Posterior cingulate gyrus (tissue), 11 donors: ENCODE measurements around the gene RBP3.

Experiments
- DNase-seq, 10 donors: peaks; one replicate each; pipeline versions ENCODE4 v3.0.0 to v3.0.0-alpha.2; 2020 to 2021; ENCODE audit warnings: mixed read lengths in 3 of 10
- intact Hi-C: fragments of 100-400 bp; cut with DNase I; formaldehyde crosslinking; loops from one replicate; pipeline ENCODE4 v1.15.1; 2023

Gene RBP3

DNA sequence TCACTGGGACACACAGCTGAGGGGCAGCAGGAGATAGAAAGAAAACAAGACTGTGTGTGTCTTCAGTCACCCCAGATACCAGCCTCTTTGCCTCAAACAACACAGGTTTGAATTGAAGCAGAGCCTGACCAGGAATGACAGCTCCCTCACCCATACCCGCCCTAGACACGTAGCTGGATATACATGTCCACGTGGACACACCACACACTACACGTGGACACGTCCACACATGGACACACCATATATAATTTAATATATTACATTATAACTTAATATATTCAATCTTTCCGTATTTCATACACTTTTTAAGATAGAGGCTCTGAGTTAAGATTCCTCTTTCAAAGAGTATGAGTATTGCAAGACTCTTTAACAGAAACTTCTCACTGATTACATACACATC is 14.6 kb upstream of the RBP3 start:
- intact Hi-C loops = no loop called here

DNA sequence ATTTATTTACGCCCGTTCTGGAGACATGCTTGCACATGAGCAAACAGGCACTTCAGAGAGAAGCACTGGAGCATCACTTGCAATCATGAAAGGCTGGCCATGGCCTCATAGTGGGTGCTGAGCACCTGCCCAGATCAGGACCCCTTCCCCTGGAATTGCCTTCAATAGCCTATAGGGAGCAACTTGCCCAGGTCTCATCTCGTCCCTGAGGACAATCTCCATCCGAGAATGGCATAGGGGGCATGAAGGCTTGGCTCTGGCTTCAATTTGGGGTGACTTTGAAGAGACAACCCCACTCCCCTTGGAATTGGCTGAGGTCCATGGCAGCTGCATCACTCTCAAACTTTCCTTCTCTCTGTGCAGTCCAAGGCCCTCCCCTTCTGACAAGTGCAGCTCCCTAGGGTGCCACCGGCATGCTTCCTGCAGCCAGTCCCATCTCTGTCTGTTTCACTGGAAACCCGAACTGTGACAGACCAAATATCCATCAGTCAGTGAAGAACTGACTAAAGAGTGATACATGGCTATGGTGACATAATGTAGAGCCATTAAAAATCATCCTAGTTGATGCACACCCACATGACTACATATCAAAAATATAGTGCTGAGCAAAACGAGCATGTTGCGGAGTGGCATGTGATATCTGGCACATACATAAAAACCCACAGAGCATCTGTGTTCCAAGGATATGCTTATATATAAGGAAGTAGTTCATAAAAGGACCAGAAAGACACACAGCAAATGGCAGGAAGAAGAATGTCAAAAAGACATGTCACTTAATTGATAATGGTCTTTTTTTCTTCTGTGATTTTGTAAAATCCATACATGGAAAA is 13.5 kb upstream of the RBP3 start:
- intact Hi-C loops = no loop called here
- DNase-seq = peak in 2 of 10 donors; percentile 32 to 40

More for the DNA sequence above, 14.6 kb upstream of the RBP3 start:
- peak in 1 of 10 donors; percentile 38 for DNase-seq

DNA sequence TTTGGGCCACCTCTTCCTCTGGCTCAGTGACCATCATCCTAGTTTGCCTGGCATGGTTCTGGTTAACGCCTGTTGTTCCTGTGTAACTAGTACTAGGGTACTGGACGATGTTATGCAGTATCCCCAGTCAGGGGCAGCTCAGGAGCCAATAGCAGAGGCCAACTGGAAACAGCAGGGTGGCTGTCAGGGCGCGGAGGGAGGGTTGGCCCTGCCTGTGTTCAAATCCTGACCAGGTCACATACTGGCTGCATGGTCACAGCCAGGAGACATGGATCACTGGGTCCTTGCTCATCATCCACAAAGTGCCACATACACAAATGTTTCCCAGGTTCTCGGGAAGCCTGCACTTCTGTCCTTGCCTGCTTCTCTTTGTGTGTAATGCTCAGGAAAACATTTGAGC is 12.3 kb upstream of the RBP3 start:
- intact Hi-C loops = no loop called here
- DNase-seq = peak in 1 of 10 donors; percentile 41

DNA sequence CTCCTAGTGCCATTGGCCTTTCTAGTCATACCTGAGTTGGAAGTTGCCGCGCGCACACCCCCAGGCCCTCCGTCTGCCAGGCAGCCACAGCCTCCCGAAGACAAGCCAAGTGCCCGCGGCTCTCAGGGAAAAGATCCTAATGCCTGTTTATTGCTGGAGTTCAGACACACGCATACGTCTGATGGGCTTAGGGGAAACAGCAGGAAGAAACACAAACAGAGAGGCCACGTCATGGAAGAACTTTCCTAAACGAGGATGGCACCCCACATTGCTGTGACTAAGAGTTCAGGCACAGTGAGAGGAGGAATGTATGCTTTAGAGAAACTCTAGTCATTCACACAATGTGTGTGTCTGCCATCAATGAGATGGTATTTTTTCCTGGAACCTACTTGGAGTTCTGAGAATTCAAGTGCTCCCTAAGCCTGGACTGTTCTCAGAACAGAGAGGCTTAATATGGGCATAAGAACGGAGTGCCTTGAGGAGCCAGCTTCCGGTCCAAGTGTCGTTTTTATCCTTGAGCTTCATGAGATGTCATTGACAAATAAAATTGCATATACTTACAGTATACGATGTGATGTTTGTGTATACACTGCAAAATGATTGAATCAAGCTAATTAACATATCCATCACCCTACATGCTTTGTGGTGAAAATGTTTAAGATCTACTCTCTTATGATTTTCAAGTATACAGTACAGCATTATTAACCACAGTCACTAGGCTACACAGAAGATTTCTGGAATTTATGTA is 11.6 kb upstream of the RBP3 start:
- peak in 1 of 10 donors; percentile 79 for DNase-seq
- intact Hi-C loops = no loop called here

DNA sequence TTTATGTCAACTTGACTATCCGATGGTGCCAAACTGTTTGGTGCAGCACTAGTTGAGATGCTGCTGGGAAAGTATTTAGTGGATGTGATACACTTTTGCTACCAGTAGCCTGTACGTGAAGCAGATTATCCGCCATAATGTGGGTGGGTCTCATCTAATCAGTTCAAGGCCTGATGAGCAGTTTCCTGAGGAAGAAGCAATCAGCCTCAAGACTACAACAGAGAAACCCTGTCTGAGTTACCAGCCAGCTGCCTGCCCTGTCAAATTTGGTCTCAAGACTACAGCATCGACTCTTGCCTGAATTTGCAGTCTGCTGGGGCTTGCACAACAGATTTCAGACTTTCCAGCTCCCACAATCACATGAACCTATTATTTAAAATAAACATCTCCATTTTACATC is 10.9 kb upstream of the RBP3 start:
- intact Hi-C loops = no loop called here
- DNase-seq = peak in 2 of 10 donors; percentile 41 to 50

DNA sequence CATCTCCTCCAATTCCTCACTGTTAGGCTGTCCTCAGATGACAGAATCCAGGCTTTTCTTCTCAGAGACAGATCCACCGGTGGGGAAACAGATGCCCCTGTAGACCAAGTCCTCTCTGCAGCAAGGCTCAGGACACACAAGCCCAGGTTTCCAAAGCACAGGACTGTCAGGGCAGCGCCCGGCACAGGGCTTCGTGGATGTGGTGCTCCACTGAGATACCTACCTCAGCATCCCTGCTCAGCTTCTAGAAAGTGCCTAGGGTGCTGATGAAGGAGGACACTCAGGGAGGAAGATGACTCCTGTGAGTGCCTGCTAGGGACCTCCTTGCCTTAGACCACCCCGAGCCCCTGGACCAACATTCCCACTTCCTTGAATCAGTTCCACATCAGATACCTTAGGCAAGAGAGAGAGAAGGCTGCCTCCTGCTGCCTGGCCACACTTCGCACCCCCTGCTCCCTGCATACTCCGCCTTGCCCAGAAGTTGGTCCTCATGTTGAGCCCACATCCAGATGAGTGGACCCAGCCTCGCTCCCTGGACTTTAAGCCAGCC is 8.9 kb upstream of the RBP3 start:
- intact Hi-C loops = no loop called here
- peak in 1 of 10 donors; percentile 52 for DNase-seq

DNA sequence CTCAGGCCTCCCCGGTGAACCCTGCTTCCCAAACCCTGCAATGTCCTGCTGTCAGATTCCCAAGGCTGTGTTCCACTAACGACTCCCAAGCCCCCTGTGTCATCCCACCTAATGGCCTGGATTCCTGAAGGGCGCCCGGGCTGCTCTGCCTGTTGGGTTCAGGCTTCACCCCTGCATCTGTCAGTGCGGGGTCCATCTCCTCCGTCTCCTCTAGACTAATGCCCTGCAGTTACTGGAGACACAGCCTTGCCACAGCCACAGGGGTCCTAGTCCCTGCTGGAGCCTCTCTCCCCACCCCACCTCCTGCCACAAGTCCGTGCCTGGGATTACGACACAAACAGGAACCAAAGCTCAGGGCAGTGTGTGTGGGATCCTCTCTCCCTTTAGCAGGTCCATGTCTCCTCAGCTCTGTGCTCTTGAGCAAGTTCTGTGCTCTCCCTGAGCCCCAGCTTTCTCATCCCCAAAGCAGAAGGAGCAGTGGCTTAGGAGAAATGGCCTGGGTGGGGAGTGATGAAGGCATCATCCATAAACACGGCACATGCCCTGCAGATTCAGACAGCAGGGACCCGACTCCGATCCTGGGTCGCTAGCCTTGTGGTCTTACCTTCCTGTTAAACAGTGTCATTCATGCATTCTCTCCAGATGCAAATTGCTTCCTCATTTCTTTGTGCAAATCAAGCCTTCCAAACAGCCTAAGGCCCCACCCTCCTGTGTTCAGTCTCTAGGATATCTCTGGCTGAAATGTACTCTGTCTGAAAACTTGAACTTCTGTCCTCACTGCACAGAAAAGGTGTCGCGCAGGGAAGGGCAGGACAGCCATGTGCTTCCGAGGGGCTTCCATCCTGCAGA is 8.2 kb upstream of the RBP3 start:
- intact Hi-C loops = no loop called here
- peak in 1 of 10 donors; percentile 80 for DNase-seq

DNA sequence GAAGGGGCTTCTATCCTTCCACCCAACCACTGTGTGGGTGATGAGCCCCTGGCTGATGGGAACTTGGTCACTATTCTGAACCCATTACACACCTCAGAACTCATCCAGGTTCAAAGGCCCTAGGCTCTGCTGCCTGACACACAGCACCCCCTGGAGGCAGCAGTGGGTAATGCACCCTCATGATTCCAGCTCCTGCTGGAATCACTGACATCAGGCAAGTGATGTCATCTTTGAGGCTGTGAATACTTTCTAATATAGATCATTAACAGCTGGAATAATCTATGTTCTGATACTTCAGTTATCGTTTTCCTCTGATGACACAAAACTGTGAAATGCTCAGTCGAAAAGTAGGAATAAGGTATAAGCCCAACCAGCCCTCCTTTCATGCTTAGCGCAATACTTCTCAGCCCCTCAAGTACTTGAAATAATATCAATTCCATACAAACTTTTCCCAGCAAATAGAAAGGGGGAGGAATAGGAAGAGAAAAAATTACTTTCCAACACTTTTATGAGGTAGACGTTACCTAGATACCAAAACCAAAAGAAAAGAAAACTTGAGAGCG is 7.5 kb upstream of the RBP3 start:
- intact Hi-C loops = no loop called here

DNA sequence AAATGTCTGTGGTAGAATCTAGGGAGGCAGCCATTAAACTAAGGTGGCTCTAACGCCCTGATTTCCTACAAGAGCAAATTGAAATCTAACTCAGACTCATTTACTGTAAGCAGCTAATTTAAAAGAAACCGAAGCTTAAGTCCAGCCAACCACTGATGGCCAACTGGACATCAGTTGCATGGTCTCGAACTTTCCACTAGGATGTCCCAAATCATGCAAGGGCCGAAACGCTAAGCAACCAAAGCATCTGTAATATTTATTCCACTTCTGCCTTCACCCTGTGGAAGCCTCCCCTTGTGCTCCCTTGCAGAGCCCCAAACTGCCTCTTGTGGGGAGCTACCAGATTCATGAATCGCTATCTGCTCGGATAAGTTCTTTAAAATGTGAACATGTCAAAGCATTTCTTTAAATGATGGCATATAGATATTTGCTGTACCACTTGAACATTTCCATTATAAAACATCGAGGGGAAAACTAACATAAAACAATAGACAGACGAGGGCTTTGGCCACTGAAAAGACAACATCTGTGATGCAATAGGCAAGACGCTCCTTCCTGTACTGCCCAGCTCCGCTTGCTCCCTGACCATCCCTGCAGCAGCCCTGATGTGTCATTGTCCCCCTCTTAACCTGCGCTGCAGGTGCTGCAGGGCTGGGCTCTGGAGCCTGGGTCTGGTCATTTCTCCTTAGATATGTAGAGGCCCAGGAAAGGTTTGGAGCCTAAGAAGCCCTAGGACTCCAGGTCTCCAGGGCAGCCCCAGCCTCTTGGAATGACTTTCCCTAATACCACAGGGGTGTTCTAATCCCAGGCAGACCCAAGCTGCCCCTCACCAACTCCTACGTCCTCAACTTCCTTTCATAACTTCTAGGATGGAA is 2.9 kb upstream of the RBP3 start:
- DNase-seq = peak in 1 of 10 donors; percentile 63
- intact Hi-C loops = no loop called here

More for the DNA sequence above, 7.5 kb upstream of the RBP3 start:
- peak in 8 of 10 donors; percentile 53 to 93 (median 69) for DNase-seq

DNA sequence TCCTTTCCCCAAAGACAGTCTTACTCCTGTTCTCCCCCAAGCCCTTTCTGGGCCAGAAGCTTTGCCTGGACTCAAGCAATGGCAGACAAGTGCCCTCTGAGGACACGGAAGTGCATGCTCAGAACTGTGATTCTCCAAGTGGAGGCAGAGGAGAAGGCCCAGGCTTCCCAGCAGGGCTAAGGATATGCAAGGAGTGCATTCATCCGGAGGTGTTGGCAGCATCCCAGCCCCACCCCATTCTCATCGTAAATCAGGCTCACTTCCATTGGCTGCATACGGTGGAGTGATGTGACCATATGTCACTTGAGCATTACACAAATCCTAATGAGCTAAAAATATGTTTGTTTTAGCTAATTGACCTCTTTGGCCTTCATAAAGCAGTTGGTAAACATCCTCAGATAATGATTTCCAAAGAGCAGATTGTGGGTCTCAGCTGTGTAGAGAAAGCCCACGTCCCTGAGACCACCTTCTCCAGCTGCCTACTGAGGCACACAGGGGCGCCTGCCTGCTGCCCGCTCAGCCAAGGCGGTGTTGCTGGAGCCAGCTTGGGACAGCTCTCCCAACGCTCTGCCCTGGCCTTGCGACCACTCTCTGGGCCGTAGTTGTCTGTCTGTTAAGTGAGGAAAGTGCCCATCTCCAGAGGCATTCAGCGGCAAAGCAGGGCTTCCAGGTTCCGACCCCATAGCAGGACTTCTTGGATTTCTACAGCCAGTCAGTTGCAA is 1.4 kb upstream of the RBP3 start:
- DNase-seq = peak in 2 of 10 donors; percentile 59 to 65
- intact Hi-C loops = no loop called here

DNA sequence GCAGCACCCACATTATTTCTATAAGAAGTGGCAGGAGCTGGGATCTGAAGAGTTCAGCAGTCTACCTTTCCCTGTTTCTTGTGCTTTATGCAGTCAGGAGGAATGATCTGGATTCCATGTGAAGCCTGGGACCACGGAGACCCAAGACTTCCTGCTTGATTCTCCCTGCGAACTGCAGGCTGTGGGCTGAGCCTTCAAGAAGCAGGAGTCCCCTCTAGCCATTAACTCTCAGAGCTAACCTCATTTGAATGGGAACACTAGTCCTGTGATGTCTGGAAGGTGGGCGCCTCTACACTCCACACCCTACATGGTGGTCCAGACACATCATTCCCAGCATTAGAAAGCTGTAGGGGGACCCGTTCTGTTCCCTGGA is 874 bp upstream of the RBP3 start:
- intact Hi-C loops = no loop called here
- no peak for DNase-seq

DNA sequence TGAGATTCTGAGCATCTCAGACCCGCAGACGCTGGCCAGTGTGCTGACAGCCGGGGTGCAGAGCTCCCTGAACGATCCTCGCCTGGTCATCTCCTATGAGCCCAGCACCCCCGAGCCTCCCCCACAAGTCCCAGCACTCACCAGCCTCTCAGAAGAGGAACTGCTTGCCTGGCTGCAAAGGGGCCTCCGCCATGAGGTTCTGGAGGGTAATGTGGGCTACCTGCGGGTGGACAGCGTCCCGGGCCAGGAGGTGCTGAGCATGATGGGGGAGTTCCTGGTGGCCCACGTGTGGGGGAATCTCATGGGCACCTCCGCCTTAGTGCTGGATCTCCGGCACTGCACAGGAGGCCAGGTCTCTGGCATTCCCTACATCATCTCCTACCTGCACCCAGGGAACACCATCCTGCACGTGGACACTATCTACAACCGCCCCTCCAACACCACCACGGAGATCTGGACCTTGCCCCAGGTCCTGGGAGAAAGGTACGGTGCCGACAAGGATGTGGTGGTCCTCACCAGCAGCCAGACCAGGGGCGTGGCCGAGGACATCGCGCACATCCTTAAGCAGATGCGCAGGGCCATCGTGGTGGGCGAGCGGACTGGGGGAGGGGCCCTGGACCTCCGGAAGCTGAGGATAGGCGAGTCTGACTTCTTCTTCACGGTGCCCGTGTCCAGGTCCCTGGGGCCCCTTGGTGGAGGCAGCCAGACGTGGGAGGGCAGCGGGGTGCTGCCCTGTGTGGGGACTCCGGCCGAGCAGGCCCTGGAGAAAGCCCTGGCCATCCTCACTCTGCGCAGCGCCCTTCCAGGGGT is 703 bp downstream of the RBP3 start:
- intact Hi-C loops = no loop called here
- DNase-seq = peak in 2 of 10 donors; percentile 65 to 69

DNA sequence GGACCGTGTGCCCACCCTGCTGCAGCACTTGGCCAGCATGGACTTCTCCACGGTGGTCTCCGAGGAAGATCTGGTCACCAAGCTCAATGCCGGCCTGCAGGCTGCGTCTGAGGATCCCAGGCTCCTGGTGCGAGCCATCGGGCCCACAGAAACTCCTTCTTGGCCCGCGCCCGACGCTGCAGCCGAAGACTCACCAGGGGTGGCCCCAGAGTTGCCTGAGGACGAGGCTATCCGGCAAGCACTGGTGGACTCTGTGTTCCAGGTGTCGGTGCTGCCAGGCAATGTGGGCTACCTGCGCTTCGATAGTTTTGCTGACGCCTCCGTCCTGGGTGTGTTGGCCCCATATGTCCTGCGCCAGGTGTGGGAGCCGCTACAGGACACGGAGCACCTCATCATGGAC is 1.4 kb downstream of the RBP3 start:
- intact Hi-C loops = no loop called here
- peak in 1 of 10 donors; percentile 54 for DNase-seq

DNA sequence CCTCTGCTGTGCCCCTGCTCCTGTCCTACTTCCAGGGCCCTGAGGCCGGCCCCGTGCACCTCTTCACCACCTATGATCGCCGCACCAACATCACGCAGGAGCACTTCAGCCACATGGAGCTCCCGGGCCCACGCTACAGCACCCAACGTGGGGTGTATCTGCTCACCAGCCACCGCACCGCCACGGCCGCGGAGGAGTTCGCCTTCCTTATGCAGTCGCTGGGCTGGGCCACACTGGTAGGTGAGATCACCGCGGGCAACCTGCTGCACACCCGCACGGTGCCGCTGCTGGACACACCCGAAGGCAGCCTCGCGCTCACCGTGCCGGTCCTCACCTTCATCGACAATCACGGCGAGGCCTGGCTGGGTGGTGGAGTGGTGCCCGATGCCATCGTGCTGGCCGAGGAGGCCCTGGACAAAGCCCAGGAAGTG is 1.8 kb downstream of the RBP3 start:
- DNase-seq = peak in 2 of 10 donors; percentile 72 to 76
- intact Hi-C loops = no loop called here

DNA sequence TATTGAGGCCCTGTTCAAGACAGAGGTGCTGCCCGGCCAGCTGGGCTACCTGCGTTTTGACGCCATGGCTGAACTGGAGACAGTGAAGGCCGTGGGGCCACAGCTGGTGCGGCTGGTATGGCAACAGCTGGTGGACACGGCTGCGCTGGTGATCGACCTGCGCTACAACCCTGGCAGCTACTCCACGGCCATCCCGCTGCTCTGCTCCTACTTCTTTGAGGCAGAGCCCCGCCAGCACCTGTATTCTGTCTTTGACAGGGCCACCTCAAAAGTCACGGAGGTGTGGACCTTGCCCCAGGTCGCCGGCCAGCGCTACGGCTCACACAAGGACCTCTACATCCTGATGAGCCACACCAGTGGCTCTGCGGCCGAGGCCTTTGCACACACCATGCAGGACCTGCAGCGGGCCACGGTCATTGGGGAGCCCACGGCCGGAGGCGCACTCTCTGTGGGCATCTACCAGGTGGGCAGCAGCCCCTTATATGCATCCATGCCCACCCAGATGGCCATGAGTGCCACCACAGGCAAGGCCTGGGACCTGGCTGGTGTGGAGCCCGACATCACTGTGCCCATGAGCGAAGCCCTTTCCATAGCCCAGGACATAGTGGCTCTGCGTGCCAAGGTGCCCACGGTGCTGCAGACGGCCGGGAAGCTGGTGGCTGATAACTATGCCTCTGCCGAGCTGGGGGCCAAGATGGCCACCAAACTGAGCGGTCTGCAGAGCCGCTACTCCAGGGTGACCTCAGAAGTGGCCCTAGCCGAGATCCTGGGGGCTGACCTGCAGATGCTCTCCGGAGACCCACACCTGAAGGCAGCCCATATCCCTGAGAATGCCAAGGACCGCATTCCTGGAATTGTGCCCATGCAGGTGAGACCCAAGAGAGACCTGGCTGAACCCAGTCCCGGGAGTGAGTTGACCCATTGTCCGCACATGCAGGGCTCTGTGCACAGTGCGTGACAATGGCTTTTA is 2.8 kb downstream of the RBP3 start:
- peak in 1 of 10 donors; percentile 55 for DNase-seq
- intact Hi-C loops = no loop called here
